Renal pelvis (tissue), 4 donors: ENCODE results near the gene GTF2B. TPM values are rescaled to one million over a fixed set of nuclear protein-coding genes. Genes with fewer than 3 reads are reported as not detected.

ENCODE experiments used
- DNase-seq: peaks from one replicate; pipeline ENCODE4 v3.0.0-alpha.2; 2013
- polyA plus RNA-seq, 3 donors: library from polyadenylated mRNA; unstranded; fragments of 120-200 nt; gene quantifications; one replicate each; pipeline ENCODE4 v1.2.1, GENCODE V29; 2013; ENCODE audit not compliant: insufficient read length in 3 of 3

Gene GTF2B
- polyA plus RNA-seq, 3 donors = 40.2 to 44.9 (median 42.7) TPM

DNA sequence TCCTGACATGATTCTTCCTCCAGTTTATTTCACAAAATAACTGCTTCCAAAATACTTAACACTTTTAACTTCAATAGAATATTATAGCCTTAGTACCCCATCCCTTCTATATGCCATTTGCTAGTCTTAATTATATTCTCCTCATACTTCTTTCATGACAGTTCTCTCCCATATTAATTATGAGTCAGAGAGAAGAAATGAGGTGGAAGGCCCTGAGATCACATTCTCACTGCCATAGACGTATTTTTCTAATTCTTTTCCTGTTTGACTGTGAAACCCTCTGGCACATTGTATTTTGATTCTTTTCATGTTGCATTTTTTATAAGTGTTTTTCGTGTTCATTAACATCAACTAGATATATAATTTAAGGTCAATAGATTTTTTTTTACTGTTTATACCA, 88.4 kb downstream of the GTF2B start:
- DNase-seq = no peak

Other genes starting within 250 kb of the GTF2B start
- gene PKN2, start 207.3 kb downstream of the GTF2B start, polyA plus RNA-seq = 10 to 100 TPM; 57.3 to 83.4 (median 66.9) TPM
- 10 to 100 TPM; 34.3 to 45.5 (median 45.2) TPM for gene KYAT3, start 101.1 kb upstream of the GTF2B start, polyA plus RNA-seq
- 10 to 100 TPM; 14.1 to 18.6 (median 16.8) TPM for gene RBMXL1, start 101.1 kb upstream of the GTF2B start, polyA plus RNA-seq
- gene GBP3, start 131.3 kb upstream of the GTF2B start, polyA plus RNA-seq = 10 to 100 TPM; 10.9 to 21.1 (median 15.6) TPM
- gene GBP1, start 173.6 kb upstream of the GTF2B start, polyA plus RNA-seq = 10 to 100 TPM in 1 of 3 donors, 1 to 10 TPM in 2; 7.8 to 10.7 (median 8.6) TPM
- 1 to 10 TPM; 2.4 to 3.0 (median 2.8) TPM for gene GBP2, start 234.5 kb upstream of the GTF2B start, polyA plus RNA-seq